Activated CD4-positive, alpha-beta T cell treated with anti-CD3 and anti-CD28 coated beads, Interleukin-2, amount 10 ng/mL, durations not matched to agents 24 days and 14 days (primary cell): Measurements from ENCODE around the gene RNASE4. TPM values are rescaled to one million over a fixed set of nuclear protein-coding genes. Genes with fewer than 3 reads are reported as not detected.

ENCODE experiments used
- DNase-seq: peaks from one replicate; pipeline ENCODE4 v3.0.0; 2022
- H3K27ac Mint-ChIP-seq: one replicate; pipeline ENCODE4 v1.8.0; 2022; ENCODE audit warnings: mild to moderate bottlenecking, mixed read lengths
- H3K27me3 Mint-ChIP-seq: one replicate; pipeline ENCODE4 v1.8.0; 2022; ENCODE audit warnings: mixed read lengths
- H3K36me3 Mint-ChIP-seq: one replicate; pipeline ENCODE4 v1.8.0; 2022; ENCODE audit warnings: low read depth, mild to moderate bottlenecking, mixed read lengths
- H3K4me1 Mint-ChIP-seq: one replicate; pipeline ENCODE4 v1.8.0; 2021; ENCODE audit warnings: mixed read lengths
- H3K4me3 Mint-ChIP-seq: one replicate; pipeline ENCODE4 v1.8.0; 2022; ENCODE audit warnings: mild to moderate bottlenecking, moderate library complexity, mixed read lengths
- H3K9me3 Mint-ChIP-seq: one replicate; pipeline ENCODE4 v1.8.0; 2021; ENCODE audit warnings: mixed read lengths
- intact Hi-C: fragments of 100-400 bp; cut with micrococcal nuclease; formaldehyde crosslinking; loops from one replicate; pipeline ENCODE4 v1.15.1; 2023
- total RNA-seq: library from RNA; stranded (reverse); gene quantifications from 2 replicates; pipeline ENCODE4 v1.2.3, GENCODE V29; 2022

Gene RNASE4
- total RNA-seq, 1 donor from 2014 or later: 0.26 TPM

DNA sequence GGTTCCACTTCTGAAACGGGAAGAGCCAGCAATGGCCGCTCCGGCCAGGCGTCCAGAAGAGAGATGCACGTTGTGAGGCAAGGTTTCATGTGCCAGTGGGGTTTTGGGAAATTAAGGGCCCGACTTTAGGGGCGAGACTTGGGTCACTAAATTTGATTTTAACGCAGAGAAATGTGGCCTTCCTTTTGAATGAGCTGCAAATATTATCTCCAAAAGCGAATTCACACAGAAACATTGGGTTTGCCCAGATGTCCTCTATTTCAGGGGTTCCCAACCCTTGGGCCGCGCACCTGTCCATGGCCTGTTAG is 2.3 kb upstream of the RNASE4 start:
- DNase-seq: no peak
- Mint-ChIP-seq H3K27me3 (peaks cover 2% of the 10 kb centered on the region), H3K36me3 (no peaks in the 10 kb centered on the region), H3K4me1 (peaks cover 27% of the 10 kb centered on the region), H3K27ac (no peak overlapping the region), H3K9me3 (no peaks in the 10 kb centered on the region), H3K4me3 (no peak overlapping the region)
- intact Hi-C loops: loop anchor here (2.0 to 10.0 kb wide), 5 partner anchors 213 to 583 kb away; partner anchors contain the start of genes HNRNPC, PNP, TEP1 and TMEM253

DNA sequence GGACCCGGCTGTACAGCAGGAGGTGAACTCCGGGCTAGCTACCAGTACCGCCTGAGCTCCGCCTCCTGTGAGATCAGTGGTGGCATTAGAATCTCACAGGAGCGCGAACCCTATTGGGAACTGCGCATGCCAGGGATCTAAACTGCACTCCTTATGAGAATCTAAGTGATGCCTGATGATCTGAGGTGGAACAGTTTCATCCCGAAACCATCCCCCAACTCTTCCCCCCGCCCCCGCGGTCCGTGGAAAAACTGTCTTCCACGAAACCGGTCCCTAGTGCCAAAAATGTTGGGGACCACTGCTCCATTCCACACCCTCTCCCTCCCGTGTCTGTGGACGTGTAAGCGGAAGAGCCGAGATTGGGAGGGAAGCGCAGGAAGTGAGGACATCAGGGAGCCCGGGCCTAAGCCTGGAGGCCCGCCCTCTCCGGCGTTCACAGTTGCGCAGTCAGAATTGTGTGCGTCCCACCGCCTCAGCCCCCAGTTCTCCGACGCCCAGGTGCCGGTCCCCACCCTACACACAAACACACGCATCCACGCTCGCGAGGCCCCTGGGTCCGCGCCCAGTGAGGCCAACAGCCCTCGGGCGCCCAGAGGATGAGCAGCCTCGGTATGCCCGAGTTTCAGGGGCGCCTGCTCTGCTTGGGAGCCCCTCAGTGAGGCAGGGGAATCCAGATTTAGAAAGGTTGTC is 1.8 kb upstream of the RNASE4 start:
- Mint-ChIP-seq H3K4me3 (no peak overlapping the region), H3K4me1 (peaks cover 27% of the 10 kb centered on the region), H3K27ac (no peak overlapping the region), H3K36me3 (no peaks in the 10 kb centered on the region), H3K9me3 (no peaks in the 10 kb centered on the region), H3K27me3 (peaks cover 2% of the 10 kb centered on the region)
- intact Hi-C loops: loop anchor here (1.0 to 10.0 kb wide), 7 partner anchors 49 to 582 kb away; partner anchors contain the start of genes HNRNPC, PARP2, PNP and TEP1
- peak; percentile 92 for DNase-seq

DNA sequence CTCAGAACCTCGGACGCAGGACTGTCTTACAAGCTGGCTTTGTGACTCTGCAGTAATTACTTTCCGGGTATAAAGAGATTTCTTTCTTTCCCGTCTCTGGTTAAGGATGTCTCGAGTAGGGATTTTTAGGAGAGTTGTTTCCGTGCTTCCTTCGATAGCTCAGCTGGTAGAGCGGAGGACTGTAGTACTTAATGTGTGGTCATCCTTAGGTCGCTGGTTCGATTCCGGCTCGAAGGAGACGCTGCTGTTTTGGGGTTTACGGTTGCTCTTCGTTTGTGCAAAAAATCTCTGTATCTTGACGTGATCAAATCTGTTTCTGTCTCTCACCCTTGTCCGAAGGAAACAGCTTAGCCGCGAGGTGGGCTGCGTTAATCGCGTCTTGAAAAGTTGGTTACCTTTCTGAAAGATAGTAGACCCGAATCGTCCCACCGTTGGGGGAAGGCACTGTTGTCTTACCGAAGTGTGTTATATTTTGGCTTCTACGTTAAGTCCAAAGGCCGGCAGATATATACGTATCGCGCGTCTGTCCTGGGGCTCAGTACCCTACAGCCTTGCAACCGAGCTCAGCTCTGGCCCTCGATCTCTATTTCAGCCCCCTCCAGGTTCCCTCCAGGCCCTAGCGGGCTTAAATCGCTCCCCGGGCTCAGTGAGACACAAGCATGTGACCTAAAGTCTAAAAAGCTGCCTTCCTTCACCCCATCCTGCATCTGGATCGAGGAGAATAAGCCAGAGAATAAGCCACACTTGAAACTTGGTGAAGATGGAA is 1.1 kb upstream of the RNASE4 start:
- H3K27ac Mint-ChIP-seq: no peak overlapping the region
- peaks cover 2% of the 10 kb centered on the region for H3K27me3 Mint-ChIP-seq
- peak; percentile 92 for DNase-seq
- H3K36me3 Mint-ChIP-seq: no peaks in the 10 kb centered on the region
- H3K4me1 Mint-ChIP-seq: peaks cover 27% of the 10 kb centered on the region
- H3K9me3 Mint-ChIP-seq: no peaks in the 10 kb centered on the region
- no peak overlapping the region for H3K4me3 Mint-ChIP-seq
- intact Hi-C loops: loop anchor here (1.0 to 10.0 kb wide), 7 partner anchors 50 to 581 kb away; partner anchors contain the start of genes HNRNPC, PARP2, PNP and TEP1

DNA sequence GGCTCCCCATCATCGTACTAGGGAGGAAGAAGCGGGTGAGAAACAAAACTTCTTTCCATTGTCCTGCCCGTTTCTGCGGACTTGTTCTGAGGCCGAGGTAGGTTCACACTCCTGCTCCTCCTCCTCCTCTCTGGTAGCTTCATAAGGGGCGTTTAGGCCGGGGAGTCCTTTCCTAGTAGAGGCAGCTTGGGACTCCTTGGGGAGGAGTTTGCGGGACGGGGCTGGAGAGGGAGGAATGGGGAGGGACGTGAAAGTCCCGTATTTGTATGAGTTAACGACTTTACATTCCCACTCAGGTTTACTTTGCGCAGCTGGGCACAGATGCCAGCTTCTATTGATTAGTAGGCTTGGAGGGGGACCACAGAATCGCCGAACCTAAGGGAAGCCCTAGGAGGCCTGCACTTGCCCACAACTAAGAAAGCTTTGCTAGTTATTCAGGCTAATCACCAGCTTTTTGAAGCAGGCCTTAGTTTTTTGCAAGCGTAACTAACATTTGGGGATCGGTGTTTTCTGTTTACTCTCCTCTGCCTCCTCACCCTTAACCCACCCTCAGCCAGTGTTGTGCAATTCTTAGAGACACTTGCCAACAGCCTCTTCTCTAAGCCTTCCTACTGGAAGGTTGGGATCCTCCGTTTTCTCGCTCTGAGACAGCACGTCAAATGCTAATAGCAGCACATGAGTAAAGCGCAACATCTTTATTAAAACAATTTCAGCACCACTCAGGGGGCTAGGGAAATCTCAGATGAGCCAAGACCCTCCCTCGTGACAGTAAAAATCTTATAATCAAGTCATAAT is 499 bp downstream of the RNASE4 start:
- no peak for DNase-seq
- Mint-ChIP-seq H3K36me3 (no peaks in the 10 kb centered on the region), H3K9me3 (no peaks in the 10 kb centered on the region), H3K4me3 (no peak overlapping the region), H3K27me3 (peaks cover 2% of the 10 kb centered on the region), H3K27ac (peak overlapping the region; percentile 63), H3K4me1 (peaks cover 24% of the 10 kb centered on the region)
- intact Hi-C loops: loop anchor here (5.0 to 10.0 kb wide), 4 partner anchors 273 to 580 kb away; partner anchors contain the start of genes HNRNPC, TEP1 and TMEM253

DNA sequence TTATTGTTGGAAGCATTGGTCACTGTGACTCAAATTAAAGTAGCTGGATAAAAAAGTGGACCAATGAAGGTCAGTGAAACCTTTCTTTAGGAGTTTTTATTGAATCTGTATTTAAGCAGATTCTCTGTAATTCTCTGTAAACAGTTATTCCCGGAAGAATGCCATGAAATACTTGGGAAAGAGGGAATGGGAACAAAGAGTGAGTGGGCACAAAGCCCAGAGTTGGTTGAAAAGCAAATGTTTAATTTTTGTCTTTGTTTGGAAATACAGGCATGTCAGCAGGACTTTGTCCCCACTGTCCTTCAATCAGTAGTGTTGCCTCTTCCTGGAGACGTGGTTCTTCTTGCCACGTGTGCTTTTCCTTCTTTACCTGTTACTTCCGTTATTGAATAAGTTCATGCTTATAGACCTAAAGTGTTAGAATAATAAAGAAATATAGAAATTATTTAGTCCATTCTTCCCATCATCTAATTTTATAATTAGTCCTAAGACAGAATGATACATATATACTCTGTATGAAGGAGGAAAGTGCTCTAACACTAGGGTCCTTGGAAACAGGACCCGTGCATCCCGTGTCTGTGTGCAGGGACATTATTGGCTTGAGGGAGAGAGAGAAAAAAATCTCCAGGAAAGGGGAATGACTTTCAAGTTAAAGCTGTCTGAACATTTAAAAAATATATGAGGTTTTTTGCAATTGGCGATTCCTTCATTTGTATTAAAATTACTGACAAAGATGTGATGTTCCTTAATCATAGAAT is 2.2 kb downstream of the RNASE4 start:
- H3K27ac Mint-ChIP-seq: no peak overlapping the region
- H3K4me1 Mint-ChIP-seq: peaks cover 15% of the 10 kb centered on the region
- no peak overlapping the region for H3K4me3 Mint-ChIP-seq
- no peaks in the 10 kb centered on the region for H3K36me3 Mint-ChIP-seq
- DNase-seq: no peak
- peaks cover 2% of the 10 kb centered on the region for H3K27me3 Mint-ChIP-seq
- intact Hi-C loops: loop anchor here (10.0 kb wide), 1 partner anchor 578 kb away; the partner anchor contains the start of gene HNRNPC
- H3K9me3 Mint-ChIP-seq: no peaks in the 10 kb centered on the region

DNA sequence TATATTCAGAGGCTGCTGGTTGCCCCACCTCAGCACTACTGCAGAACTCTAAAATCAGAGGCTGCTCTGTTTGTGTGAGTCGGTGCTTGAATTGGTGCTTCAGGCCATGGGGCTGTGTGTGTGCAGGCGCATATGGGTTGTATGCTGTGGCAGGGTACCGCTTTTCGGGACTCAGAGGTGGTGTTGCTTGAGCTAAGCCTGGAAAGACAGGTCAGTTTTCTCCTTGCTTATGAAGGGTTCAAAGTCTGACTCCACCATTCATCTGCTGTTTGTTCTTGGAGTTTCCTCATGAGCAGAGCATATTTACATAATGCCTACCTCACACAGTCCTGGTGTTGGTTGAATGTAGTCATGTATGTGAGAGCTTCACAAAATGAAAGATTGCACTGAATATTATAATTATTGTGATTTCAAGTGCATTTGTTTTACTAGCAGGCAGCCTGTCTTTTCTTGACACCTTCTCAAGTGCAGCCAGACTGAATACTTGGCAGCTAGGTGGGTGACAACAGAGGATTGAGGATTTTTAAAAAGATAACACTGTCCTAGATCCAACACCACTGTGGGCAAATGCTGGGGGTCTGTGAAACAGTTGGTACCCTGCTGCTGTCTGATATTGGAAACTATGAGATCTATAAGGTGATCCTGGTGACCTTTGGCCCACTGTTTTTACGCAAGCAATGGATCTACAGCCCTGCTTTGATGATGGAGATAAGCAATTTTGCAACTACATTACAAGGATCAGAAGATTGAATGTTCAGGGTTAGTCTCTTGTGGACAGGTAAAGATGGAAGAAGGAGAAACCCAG is 3.2 kb downstream of the RNASE4 start:
- peaks cover 2% of the 10 kb centered on the region for H3K27me3 Mint-ChIP-seq
- H3K4me3 Mint-ChIP-seq: no peak overlapping the region
- H3K36me3 Mint-ChIP-seq: no peaks in the 10 kb centered on the region
- H3K4me1 Mint-ChIP-seq: peaks cover 18% of the 10 kb centered on the region
- no peaks in the 10 kb centered on the region for H3K9me3 Mint-ChIP-seq
- no peak overlapping the region for H3K27ac Mint-ChIP-seq
- intact Hi-C loops: loop anchor here (10.0 kb wide), 1 partner anchor 577 kb away; the partner anchor contains the start of gene HNRNPC
- no peak for DNase-seq

DNA sequence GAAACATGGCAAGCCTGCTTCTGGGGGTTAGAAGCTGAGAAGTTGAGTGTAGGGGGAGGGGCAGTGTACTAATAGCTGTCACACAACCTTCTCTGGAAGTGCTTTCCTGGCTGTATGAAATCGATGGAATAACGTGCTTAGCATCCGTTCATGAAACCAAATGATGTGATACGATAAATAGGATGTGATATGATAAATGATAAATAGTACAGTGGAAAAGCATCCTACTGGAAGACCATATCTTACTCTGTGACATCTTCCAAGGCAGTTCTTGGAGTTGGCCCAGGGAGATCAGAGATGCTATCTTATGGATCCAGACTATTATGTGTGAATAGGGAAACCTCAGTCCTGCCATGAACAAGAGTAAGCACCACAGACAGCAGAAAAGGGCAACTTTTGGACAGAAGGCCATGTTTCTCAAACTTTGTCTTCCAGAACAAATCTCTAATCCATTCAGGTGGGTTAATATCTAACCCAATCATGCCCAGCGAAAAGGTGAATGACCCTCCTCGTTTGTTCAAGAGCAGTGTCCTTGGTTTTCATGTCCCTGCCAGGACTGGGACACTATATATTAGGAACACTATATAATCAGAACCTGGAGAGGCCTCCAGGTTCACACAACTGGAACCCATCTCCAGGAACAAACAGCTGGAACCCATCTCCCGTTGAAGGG is 3.9 kb downstream of the RNASE4 start, which contains the start of gene ANG:
ANG (plus strand) TSS at position 598 of the 673 bp plus-strand sequence. CDS start 4,801 bp downstream, outside the sequence.
- no peak within 1 kb of the TSS for H3K27ac Mint-ChIP-seq
- no peaks in the 10 kb centered on the region for H3K36me3 Mint-ChIP-seq
- intact Hi-C loops: loop anchor here (10.0 kb wide), 1 partner anchor 576 kb away; the partner anchor contains the start of gene HNRNPC
- H3K4me3 Mint-ChIP-seq: no peak within 1 kb of the TSS
- no peaks in the 10 kb centered on the region for H3K9me3 Mint-ChIP-seq
- H3K27me3 Mint-ChIP-seq: peaks cover 2% of the 10 kb centered on the region
- H3K4me1 Mint-ChIP-seq: peaks cover 18% of the 10 kb centered on the region
- no peak for DNase-seq

DNA sequence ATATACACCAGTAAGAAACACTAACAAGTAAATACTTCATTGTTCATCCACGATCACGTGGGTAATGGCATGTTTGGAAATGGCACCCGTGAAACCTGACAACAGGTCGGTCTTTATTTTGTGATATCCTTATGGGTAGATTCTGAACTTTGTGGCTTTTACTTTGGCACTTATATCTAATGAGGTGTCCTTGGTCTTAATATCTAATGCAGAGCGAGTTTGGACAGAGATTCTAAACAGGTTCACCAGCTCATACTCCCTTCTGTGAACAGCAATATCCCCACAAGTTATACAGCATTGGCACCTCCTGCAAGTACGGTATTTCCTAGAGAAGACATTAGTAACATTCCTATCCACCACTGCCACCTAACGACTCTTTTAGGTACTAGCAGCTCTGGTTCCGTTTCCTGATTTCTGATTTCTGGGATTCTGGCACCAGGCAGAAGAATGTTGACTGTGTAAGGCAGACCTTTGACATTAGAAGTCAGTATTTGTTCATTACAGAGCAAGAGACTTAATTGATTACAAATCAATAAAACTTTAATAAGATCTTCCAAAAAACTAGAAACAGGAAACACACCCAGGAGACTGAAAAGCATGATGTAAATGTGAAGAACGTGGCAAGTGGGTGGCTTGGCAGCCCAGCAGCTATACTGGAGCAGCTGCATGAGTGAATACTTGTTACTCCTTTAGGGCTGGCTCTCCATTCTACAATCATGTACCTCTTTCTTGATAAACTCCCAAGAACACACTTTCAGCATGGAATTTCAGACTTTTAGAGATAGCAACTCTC is 6.7 kb downstream of the RNASE4 start:
- no peak overlapping the region for H3K4me3 Mint-ChIP-seq
- peak; percentile 84 for DNase-seq

DNA sequence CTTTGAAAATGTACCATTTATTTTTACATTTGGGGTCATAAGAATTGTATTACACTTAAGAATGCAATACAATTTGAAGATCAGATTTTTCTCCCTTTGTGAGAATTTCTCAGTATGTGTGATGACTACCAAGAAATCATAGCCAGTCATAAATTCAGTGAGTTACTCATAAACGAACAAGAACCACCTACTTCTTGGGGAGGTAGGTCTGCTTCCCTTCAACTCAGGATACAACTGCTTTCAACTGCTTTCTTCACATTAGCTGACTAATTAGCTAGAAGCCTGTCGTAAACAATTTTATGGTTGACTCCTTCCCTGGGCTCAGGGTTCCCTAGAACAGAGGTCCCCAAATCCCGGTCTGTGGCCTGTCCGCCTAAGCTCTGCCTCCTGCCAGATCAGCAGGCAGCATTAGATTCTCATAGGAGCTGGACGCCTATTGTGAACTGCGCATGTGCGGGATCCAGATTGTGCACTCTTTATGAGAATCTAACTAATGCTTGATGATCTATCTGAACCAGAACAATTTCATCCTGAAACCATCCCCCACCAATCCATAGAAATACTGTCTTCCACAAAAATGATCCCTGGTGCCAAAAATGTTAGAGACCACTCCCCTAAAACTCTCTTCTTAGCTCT is 7.9 kb downstream of the RNASE4 start:
- Mint-ChIP-seq H3K36me3 (no peaks in the 10 kb centered on the region), H3K27ac (no peak overlapping the region)
- intact Hi-C loops: no loop called here

More for the DNA sequence above, 6.7 kb downstream of the RNASE4 start:
- Mint-ChIP-seq H3K4me1 (peaks cover 11% of the 10 kb centered on the region), H3K36me3 (no peaks in the 10 kb centered on the region), H3K27ac (no peak overlapping the region), H3K27me3 (peaks cover 1% of the 10 kb centered on the region), H3K9me3 (no peaks in the 10 kb centered on the region)
- intact Hi-C loops: loop anchor here (1.0 kb wide), 3 partner anchors 28 to 160 kb away; no protein-coding TSS in a partner anchor

DNA sequence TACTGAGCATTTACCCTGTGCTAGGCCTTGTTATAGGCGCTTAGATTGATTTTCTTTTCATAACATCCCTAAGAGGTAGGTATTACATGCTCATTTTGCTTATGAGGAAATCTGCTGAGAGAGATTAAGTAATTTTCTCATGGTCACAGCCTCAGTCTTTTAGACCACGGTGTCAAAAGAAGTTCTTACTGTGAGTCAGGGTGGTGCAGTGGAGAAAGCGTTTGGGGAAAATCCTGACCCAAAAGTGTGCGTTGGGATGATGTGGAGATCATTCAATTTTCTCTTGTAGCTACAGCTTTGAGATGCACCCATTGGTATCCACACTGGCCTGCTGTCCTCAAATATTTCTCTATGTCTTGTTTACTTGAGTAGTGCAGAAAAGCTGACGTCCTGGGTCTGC is 12.4 kb downstream of the RNASE4 start:
- no peak overlapping the region for H3K4me3 Mint-ChIP-seq
- no peaks in the 10 kb centered on the region for H3K36me3 Mint-ChIP-seq
- no peaks in the 10 kb centered on the region for H3K9me3 Mint-ChIP-seq
- intact Hi-C loops: loop anchor here (1.0 to 2.0 kb wide), 3 partner anchors 159 to 274 kb away; no protein-coding TSS in a partner anchor
- H3K27ac Mint-ChIP-seq: no peak overlapping the region
- no peak for DNase-seq
- H3K27me3 Mint-ChIP-seq: peaks cover 7% of the 10 kb centered on the region
- H3K4me1 Mint-ChIP-seq: peaks cover 6% of the 10 kb centered on the region

More for the DNA sequence above, 7.9 kb downstream of the RNASE4 start:
- H3K27me3 Mint-ChIP-seq: no peaks in the 10 kb centered on the region
- no peak overlapping the region for H3K4me3 Mint-ChIP-seq
- no peaks in the 10 kb centered on the region for H3K9me3 Mint-ChIP-seq
- peaks cover 12% of the 10 kb centered on the region for H3K4me1 Mint-ChIP-seq
- DNase-seq: no peak
